GM18951 (cell line): Measurements from ENCODE around the gene CTNNA1.

Source experiments
- POLR2A ChIP-seq: IDR thresholded peaks from 4 replicates; pipeline ENCODE4 v1.6.1; 2011; ENCODE audit warnings: mild to moderate bottlenecking; ENCODE audit not compliant: insufficient read length, insufficient read depth; ENCODE audit errors: extremely low read depth
- in situ Hi-C: fragments of 300-500 bp; cut with MboI; formaldehyde crosslinking; loops from one replicate; pipeline ENCODE4 v1.12.0; 2022; ENCODE audit warnings: low sequenced_read_pairs, mixed read lengths, inconsistent platforms; ENCODE audit not compliant: unreplicated experiment

Gene CTNNA1

DNA sequence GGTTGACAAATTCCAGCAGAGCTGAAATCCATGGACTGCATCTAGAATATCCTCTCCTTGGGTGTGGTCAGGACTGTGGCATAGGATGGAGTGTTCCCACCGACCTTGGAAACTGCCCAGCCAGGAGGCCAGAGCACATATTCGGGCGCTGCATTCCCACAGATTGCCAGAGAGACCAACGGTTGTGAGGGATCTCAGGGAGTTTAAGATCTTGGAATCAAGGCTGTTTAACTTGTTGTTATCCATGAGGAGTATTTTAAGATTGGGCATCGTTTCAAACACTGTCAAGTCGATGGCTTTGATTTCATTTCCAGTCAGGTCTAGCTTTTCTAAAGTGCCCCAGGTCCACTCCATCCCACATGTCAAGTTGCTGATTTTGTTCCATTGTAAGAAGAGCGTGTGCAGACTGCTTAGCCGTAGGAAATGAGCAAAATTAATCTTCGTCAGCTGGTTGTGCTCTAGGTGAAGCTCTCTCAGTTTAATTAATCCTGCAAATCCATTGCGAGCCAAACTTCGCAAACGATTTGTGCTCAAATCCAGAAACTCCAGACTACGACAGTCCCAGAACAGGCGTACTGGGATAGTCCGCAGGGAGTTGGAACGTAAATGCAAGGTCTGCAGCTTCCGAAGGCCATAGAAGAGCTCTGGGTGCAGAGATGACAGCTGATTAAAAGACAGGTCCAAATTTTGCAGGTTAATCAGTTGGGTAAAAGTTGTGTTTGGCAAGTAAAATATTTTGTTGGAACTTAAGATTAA is 120.4 kb downstream of the CTNNA1 start:
- no peak for TF ChIP-seq POLR2A
- in situ Hi-C loops = no loop called here

DNA sequence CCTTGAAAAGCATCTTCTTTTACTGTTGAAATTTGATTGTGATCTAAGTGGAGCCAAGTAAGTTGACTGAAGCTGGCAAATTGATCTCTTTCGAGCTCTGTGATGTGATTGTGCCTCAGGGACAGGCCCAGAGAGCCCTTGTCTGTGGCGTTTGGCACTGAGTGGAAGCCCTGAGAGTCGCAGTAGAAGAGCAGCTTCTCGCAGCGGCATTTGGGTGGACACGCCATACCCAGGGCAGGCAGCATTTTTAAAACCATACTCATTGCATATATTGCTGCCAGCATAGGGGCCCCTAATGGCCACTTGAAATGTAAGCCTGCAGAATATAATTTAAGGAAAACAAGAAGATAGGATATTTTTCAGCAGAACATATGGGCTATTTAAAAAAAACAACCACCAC is 121.0 kb downstream of the CTNNA1 start:
- in situ Hi-C loops = no loop called here
- TF ChIP-seq POLR2A = no peak

DNA sequence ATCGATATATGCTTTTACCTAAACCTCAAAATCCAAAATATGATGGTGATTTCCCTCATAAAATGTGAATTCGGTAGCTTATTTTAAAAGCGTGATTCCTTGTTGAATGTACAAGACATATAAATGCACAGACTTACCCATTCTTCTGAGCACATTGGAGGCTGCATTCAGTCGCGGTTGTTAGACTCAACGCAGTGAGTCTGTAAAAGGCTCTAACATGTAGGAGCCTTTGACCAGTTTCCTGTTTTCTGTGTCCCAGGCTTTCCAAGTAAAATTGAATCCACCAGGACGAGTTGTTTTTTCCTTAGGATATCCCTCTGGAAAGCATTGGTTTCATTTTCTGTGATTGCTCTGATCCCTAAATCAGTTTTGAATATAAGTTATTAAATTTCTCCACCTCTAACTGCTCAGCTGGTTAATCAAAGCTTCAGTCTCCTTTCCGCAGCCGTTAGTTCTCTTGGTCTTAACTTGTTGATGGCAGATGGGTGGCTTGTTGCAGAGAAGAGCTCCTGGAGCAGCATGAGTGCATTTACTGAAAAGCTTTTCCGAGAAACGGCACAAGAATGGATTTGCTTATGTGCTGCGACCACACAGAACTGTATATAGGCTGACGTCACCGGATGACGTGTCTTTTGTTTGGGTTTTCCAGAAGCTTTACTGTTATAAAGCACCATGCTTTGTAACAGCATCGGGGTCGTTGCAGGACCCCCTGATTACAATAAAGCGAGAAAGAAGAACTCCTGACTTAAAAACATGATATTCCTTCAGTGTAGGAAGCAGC is 121.7 kb downstream of the CTNNA1 start, which contains the start of gene LRRTM2:
Gene LRRTM2, minus strand, starts transcription at position 565 of the 781 bp plus-strand sequence. Its CDS starts 424 bp downstream, at position 141.
- in situ Hi-C loops = no loop called here
- TF ChIP-seq POLR2A = no peak

DNA sequence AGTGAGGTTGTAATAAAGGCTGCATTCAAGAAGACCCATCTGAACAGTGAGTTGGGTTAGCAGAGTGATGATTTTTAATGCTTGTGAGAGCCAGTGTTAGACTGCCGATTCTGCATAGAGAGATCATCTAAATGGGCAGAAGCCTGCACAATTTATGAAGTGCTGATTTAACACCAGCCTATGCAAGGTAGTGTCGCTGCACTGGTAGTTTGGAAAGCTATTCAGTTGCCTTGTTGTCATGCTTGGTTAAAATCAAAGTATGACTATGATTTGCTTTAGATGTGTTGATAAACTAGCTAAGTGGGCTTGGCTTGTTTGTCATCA is 122.3 kb downstream of the CTNNA1 start:
- no peak for TF ChIP-seq POLR2A
- in situ Hi-C loops = no loop called here

- in situ Hi-C loops = no loop called here
- TF ChIP-seq POLR2A = no peak
Measured at GRCh38 chr5:138875946-138876345, 122.7 kb downstream of the CTNNA1 start.

DNA sequence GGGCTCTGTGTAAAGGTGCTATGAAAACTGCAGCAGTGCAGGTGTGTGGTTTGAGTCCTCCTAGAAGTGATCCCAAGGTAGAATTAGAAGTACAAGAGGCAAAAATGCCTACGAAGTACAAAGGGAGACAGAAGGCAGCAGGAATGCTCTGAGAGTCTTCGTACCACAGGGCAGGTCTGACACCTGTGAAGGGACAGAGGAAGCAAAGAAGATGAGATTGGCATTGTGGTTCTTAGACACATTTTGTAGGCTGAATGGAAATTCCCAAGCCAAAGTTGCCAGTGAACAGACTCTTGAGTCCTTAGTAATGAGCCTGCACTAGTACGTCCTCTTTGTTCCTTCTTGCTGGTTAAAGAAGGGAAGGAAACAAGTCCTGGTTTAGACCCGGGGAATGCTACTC is 123.6 kb downstream of the CTNNA1 start:
- in situ Hi-C loops = no loop called here
- TF ChIP-seq POLR2A = no peak

DNA sequence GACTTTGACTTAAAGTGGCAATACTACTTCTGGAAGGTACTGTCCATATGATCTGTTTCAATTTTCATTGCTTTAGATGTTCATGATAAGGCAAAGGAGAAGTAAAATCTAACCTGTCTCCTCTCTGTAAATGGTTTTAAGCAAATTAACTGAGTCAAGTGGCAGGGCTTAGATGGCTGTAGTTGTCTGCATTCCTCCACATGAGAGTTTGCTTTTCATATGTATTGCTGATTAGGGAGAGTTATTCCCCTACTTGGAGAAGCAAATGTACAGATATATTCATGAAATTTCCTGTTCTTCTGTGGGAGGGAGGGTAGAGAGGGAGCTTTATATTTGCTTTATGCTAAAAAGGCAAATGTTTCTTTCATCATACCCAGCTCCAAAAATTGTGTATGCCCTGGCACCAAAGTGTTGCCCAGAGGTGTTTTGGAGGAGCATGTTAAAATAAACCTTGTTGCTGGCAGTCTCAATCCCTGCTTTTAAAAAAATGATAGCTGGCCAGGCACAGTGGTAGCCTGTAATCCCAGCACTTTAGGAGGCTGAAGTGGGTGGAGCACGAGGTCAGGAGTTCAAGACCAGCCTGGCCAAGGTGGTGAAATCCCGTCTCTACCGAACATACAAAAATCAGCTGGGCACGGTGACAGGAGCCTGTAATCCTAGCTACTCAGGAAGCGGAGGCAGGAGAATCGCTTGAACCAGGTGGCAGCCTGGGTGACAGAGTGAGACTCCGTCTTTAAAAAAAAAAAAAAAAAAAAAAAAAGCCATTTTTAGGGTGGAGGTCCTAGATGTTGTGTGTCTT is 125.4 kb downstream of the CTNNA1 start:
- no peak for TF ChIP-seq POLR2A
- in situ Hi-C loops = no loop called here

GRCh38 chr5:138883211-138883610 is 130.0 kb downstream of the CTNNA1 start:
- no peak for TF ChIP-seq POLR2A

DNA sequence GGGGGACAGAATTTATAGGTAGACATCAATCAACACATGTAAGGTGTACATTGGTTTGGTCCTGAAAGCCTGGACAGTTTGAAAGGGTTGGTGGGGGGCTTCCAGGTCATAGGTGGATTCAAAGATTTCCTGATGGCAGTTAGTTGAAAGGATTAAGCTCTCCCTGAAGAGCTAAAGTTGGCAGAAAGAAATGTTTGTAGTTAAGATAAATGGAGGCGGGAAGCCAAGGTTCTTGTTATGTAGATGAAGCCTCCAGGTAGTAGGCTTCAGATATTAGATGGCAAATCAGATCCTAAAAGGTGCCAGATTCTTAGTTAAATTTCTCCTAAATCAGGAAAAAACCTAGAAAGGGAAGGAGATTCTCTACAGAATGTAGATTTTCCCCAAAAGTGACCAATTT is 130.9 kb downstream of the CTNNA1 start:
- no peak for TF ChIP-seq POLR2A

More at GRCh38 chr5:138883211-138883610, 130.0 kb downstream of the CTNNA1 start:
- in situ Hi-C loops = no loop called here

DNA sequence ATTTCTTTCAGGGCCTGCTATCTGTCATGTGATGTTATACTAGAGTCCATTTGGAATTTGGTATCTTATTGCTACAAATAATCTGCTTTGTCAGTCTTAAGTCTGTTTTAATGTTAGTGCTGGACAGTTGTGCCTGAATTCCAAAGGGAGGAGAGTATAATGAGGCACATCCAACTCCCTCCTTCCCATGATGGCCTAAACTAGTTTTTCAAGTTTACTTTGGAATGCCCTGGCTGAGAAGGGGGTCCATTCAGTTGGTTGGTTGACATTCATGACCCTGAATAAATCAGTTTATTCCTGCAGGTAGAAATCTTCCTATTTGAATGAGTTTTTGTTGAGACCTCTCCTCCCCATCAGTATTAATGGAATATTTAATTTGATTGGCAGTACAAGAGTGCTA is 131.3 kb downstream of the CTNNA1 start:
- in situ Hi-C loops = no loop called here
- no peak for TF ChIP-seq POLR2A

More for the DNA sequence above, 130.9 kb downstream of the CTNNA1 start:
- in situ Hi-C loops = no loop called here

DNA sequence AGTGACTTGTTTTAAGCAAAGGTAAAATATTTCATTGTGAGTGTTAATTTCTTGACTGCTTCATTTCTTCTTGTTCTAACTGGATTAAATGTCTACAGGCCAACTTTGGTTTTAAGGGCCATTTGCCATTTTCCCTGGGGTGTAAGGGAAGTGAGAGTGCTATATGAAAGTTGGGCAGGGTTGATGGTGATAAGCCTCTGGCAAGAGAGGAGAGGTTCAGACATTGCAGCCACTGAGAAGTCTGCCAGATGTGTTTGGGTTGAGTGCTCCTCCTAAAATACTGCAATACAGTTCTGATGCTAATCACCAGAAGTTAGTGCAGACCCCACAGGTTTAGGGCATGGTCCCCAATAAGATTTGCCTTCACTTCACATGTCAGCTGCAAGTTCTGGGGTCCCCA is 136.8 kb downstream of the CTNNA1 start:
- TF ChIP-seq POLR2A = no peak
- in situ Hi-C loops = no loop called here

- in situ Hi-C loops = no loop called here
- no peak for TF ChIP-seq POLR2A
Measured at GRCh38 chr5:138890644-138891043, 137.4 kb downstream of the CTNNA1 start.

GRCh38 chr5:138895918-138896317 is 142.7 kb downstream of the CTNNA1 start:
- no peak for TF ChIP-seq POLR2A
- in situ Hi-C loops = no loop called here
